SH-SY5Y (cell line): Measurements from ENCODE around the gene NUP107.

Experiments
- GATA2 ChIP-seq: IDR thresholded peaks from 2 replicates; pipeline ENCODE4 v1.6.1; 2011; ENCODE audit warnings: mild to moderate bottlenecking, low read depth, low read length
- GATA3 ChIP-seq: IDR thresholded peaks from 2 replicates; pipeline ENCODE4 v1.6.1; 2011; ENCODE audit warnings: low read depth, mild to moderate bottlenecking, low read length, moderate library complexity

NUP107 gene

GRCh38 chr12:68755536-68756243 lies 68.9 kb downstream of the NUP107 start:
- TF ChIP-seq GATA3 (no peak), GATA2 (no peak)

- TF ChIP-seq GATA2 = no peak
- no peak for TF ChIP-seq GATA3
Observed at GRCh38 chr12:68759852-68760251, 73.1 kb downstream of the NUP107 start.

- TF ChIP-seq GATA2 (no peak), GATA3 (no peak)
Observed at GRCh38 chr12:68760806-68761441, 74.1 kb downstream of the NUP107 start.

GRCh38 chr12:68761442-68761812 lies 74.6 kb downstream of the NUP107 start:
- TF ChIP-seq GATA3 = no peak

GRCh38 chr12:68761901-68762630 lies 75.3 kb downstream of the NUP107 start:
- no peak for TF ChIP-seq GATA3
- TF ChIP-seq GATA2 = no peak

- TF ChIP-seq GATA3 (no peak), GATA2 (no peak)
Observed at GRCh38 chr12:68762691-68763090, 75.9 kb downstream of the NUP107 start.

GRCh38 chr12:68765696-68766095 lies 78.9 kb downstream of the NUP107 start:
- no peak for TF ChIP-seq GATA2
- no peak for TF ChIP-seq GATA3

- TF ChIP-seq GATA2 (no peak), GATA3 (no peak)
Observed at GRCh38 chr12:68766646-68767045, 79.9 kb downstream of the NUP107 start.

- TF ChIP-seq GATA3 (no peak), GATA2 (no peak)
Observed at GRCh38 chr12:68767191-68767590, 80.4 kb downstream of the NUP107 start.

- TF ChIP-seq GATA2 (no peak), GATA3 (no peak)
Observed at GRCh38 chr12:68768431-68768939, 81.7 kb downstream of the NUP107 start.

GRCh38 chr12:68769941-68770340 lies 83.2 kb downstream of the NUP107 start:
- TF ChIP-seq GATA3 (no peak), GATA2 (no peak)

- no peak for TF ChIP-seq GATA3
- TF ChIP-seq GATA2 = 0 out of 2 replicates have a peak, but pooled peaks have one; percentile 30
Observed at GRCh38 chr12:68771223-68771925, 84.6 kb downstream of the NUP107 start.

GRCh38 chr12:68772714-68773113 lies 85.9 kb downstream of the NUP107 start:
- TF ChIP-seq GATA3 = no peak

GRCh38 chr12:68773582-68773981 lies 86.8 kb downstream of the NUP107 start:
- TF ChIP-seq GATA2 (no peak), GATA3 (no peak)

- TF ChIP-seq GATA2 (no peak), GATA3 (no peak)
Observed at GRCh38 chr12:68775121-68775630, 88.4 kb downstream of the NUP107 start.
